ENCODE results near the gene PCSK5.

DNA sequence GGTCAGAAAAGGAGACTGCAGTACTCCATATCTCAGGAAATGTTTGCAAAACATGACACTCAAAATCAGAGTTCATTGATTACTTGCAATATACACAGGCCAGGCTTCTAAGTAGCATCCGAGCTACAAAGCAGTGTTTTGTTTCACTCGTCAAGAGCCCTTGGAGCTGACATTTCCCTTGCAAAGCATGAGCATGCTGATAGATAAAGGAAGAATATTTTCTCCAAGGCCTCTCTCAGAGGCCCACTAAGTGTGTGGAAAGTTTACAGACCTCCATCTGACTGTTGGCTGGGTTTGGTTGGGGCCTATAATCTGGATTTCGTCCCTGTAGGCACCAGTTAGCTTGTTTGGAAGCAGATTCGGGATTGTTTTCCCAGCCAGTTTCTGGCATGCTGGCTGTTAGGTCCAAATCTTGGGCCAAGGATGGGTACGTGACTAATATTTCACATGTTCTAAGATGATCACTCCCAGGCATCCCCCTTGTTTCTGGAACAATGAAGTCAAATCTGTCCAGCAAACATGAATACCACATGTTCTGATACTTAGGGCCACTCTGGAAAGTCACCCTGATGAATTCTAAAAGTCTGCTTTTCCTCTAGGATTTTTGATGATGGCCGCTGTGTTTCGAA, 342.5 kb downstream of the PCSK5 start:
- TF ChIP-seq CTCF (IDR thresholded peaks at IDR 0.05; ENCODE audit: insufficient read depth, low read length, poor library complexity, severe bottlenecking), result no peak
- no peak for TF ChIP-seq EZH2phosphoT487 (conservative IDR thresholded peaks at IDR 0.05; ENCODE audit: low read length)
